ACC112 (cell line): Measurements from ENCODE around the gene MARCHF5.

Experiments
- H2AFZ ChIP-seq: fragments of 200-600 bp; sonication (generic); one replicate; pipeline ENCODE4 v1.6.0; 2017; ENCODE audit warnings: antibody characterized with exemption, low read length; ENCODE audit not compliant: unreplicated experiment
- H3K27ac ChIP-seq: fragments of 200-600 bp; sonication (generic); 2 replicates; pipeline ENCODE4 v1.5.1; 2014; ENCODE audit warnings: low read depth, mild to moderate bottlenecking, antibody characterized with exemption, low read length, moderate library complexity
- H3K27me3 ChIP-seq: fragments of 200-600 bp; sonication (generic); 2 replicates; pipeline ENCODE4 v1.6.1; 2014; ENCODE audit warnings: mild to moderate bottlenecking, antibody characterized with exemption, low read length, moderate library complexity, mixed read lengths; ENCODE audit not compliant: insufficient read depth
- H3K36me3 ChIP-seq: fragments of 200-600 bp; sonication (generic); 2 replicates; pipeline ENCODE4 v1.6.1; 2016; ENCODE audit warnings: mild to moderate bottlenecking, antibody characterized with exemption, low read length, moderate library complexity, mixed read lengths; ENCODE audit not compliant: insufficient read depth
- H3K4me1 ChIP-seq: fragments of 200-600 bp; sonication (generic); one replicate; pipeline ENCODE4 v1.6.1; 2016; ENCODE audit warnings: low read length, mixed read lengths; ENCODE audit not compliant: insufficient read depth, unreplicated experiment, control insufficient read depth
- H3K4me3 ChIP-seq: fragments of 200-600 bp; sonication (generic); 2 replicates; pipeline ENCODE4 v1.5.1; 2014; ENCODE audit warnings: mild to moderate bottlenecking, low read depth, low read length
- H3K79me2 ChIP-seq: fragments of 200-600 bp; sonication (generic); one replicate; pipeline ENCODE4 v1.6.0; 2016; ENCODE audit warnings: low read length; ENCODE audit not compliant: control insufficient read depth, unreplicated experiment, insufficient read depth

The MARCHF5 gene

DNA sequence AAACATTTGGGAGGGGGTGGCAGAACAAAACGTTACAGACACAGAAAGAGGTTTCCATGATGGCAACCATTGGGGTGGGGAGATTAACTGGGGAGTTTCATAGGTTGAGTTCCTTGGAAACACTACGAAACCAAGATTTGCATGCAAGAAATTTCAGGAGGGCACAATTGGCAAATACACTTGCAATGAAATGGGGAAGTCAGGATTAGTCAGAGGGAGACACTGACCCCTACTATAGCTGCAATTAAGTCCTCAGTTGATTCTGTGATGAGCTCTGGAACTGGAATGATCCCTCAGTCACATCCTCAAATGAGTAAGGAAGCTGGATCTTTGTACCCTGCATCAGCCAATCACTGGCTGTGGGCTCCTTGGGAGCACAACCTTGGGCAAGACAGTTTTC is 22.2 kb upstream of the MARCHF5 start:
- Histone ChIP-seq H3K79me2 (peaks cover 2% of the 10 kb centered on the region), H3K4me3 (no peak overlapping the region), H3K27ac (no peak overlapping the region), H3K36me3 (no peaks in the 10 kb centered on the region), H3K27me3 (no peaks in the 10 kb centered on the region), H3K4me1 (no peaks in the 10 kb centered on the region), H2AFZ (no peak overlapping the region)

DNA sequence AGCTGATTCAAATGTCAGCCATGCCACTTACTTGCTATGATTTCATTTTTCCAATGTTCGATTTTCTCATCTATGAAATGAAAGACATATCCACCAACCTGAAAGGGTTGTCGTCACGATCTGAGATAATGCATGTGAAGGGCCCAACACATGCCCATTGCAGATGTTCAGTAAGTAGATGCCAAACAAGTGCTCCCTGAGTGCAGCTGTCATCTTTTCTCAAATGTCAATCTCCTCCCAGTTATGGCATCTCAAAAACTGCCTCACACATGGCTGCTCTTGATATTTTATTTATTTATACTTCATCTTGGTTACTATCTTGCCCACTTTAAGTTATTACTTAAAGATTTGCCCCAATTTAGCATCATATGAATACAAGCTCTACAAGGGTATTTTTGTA is 16.9 kb upstream of the MARCHF5 start:
- Histone ChIP-seq H3K27ac (no peak overlapping the region), H3K36me3 (no peaks in the 10 kb centered on the region)

DNA sequence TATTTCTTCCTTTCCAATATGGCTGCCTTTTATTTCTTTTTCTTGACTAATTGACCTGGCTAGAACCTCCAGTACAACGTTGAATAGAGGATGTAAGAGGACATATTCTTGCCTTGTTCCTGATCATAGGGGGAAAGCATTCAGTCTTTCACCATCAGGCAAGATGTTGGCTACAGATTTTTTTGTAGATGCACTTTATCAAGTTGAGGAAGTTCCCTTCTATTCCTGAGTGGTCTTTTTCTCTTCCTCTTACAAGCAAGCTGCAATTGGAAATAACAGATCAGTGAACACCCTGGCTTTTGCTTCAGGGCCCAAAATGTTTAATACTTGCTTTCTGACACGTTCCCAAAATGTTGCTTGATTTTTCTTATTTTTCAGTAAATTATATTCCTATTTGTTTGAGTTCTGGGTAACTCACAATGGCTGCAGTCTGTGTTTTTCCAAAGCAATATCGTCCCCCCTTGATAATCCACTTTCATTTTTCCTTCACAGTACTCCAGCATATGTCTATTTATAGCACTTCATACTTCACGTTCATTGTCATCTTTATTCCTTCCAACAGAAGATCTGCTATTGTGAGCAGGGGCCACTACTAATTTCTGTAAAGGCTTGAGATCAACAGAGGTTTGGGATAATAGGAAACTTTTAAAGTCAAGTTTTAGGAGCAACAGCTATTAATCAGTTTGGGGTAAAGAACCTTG is 11.8 kb upstream of the MARCHF5 start:
- H3K27ac ChIP-seq = no peak overlapping the region
- H3K4me1 ChIP-seq = no peaks in the 10 kb centered on the region
- no peak overlapping the region for H2AFZ ChIP-seq
- H3K4me3 ChIP-seq = no peak overlapping the region
- no peaks in the 10 kb centered on the region for H3K27me3 ChIP-seq
- no peaks in the 10 kb centered on the region for H3K36me3 ChIP-seq
- no peaks in the 10 kb centered on the region for H3K79me2 ChIP-seq

More for the DNA sequence above, 16.9 kb upstream of the MARCHF5 start:
- H2AFZ ChIP-seq = no peak overlapping the region
- no peaks in the 10 kb centered on the region for H3K27me3 ChIP-seq
- H3K79me2 ChIP-seq = peaks cover 2% of the 10 kb centered on the region
- no peaks in the 10 kb centered on the region for H3K4me1 ChIP-seq
- H3K4me3 ChIP-seq = no peak overlapping the region

DNA sequence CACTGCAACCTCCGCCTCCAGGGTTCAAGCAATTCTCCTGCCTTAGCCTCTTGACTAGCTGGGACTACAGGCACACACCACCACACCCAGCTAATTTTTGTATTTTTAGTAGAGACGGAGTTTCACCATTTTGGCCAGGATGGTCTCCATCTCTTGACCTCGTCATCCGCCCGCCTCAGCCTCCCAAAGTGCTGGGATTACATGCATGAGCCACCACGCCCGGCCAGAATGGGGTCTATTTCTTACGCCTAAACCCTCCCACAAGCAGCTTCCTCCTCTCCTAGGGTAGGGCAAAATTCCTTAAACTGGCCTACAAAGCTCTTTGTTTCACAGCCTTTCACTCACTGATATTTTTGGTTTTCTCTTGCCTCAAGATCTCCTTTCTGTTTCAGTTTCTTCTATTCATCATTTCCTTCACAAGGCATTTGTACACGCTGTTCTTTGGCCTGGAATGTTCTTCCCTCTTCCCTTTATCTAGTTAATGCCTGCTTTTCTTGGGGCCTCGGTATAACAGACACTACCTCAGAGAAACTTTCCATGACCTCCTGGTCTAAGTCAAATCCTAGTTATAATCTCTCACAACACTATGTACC is 6.8 kb upstream of the MARCHF5 start:
- H3K4me3 ChIP-seq = no peak overlapping the region
- peak overlapping the region; percentile 86 for H2AFZ ChIP-seq
- no peaks in the 10 kb centered on the region for H3K36me3 ChIP-seq
- H3K27ac ChIP-seq = peak overlapping the region; percentile 26
- peaks cover 12% of the 10 kb centered on the region for H3K79me2 ChIP-seq
- H3K4me1 ChIP-seq = no peaks in the 10 kb centered on the region
- no peaks in the 10 kb centered on the region for H3K27me3 ChIP-seq

DNA sequence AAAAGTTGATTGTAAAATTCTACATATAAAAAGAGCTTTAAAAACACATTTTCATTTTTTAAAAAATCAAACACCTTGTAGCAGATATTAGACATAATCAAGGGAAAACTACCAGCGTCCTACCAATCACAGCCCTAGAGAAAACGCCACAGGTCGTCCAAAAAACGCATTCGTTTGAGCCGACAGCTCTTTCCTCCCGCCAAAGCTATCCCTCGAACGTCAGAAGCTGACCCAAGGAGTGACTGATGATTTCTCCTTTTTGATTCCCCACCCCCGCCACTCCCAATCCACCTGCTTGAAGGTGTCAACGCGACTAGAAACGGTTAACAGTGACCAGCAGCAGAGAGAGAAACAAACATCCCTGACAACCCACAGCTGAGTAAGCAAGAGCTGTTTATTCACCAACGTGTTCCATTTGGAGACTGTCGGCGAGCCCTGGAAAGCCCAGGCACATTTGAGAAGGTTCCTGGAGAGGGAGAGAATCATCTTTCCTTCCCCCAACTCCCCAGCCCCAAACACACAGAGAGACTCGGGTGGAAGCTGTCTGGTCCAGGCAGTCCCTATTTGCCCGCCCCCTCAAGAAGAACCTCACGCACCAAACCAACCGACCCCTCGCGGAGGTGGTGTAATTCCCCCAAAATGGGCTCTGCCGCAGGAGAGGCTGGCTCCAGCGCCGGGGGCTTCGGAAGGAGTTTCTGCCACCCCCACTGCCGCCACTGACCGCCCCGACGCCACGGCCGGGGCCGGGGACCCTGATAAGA is 711 bp upstream of the MARCHF5 start:
- H3K79me2 ChIP-seq = peaks cover 54% of the 10 kb centered on the region
- H2AFZ ChIP-seq = peak overlapping the region; percentile 77
- H3K4me3 ChIP-seq = peak overlapping the region; percentile 91
- no peaks in the 10 kb centered on the region for H3K27me3 ChIP-seq
- H3K27ac ChIP-seq = peak overlapping the region; percentile 43
- H3K36me3 ChIP-seq = peaks cover 4% of the 10 kb centered on the region; the same call in 1 of the 2 replicates
- H3K4me1 ChIP-seq = peaks cover 6% of the 10 kb centered on the region

DNA sequence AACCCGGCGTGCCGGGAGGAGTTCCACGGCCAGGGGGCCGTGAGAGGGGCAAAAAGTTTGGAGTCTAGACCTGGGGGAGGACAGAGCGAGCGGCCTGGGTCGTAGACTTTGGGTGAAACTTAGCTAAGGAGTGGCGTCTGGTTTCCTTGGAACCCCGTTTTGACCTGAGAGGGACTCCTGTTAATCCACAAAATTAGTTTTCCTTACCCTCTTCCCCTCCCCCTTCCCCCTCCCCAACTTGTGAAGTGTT is 574 bp downstream of the MARCHF5 start:
- Histone ChIP-seq H3K36me3 (peaks cover 4% of the 10 kb centered on the region; the same call in 1 of the 2 replicates), H3K4me3 (peak overlapping the region; percentile 91), H3K27ac (peak overlapping the region; percentile 48), H3K79me2 (peaks cover 65% of the 10 kb centered on the region), H3K4me1 (peaks cover 6% of the 10 kb centered on the region), H3K27me3 (no peaks in the 10 kb centered on the region), H2AFZ (peak overlapping the region; percentile 74)

DNA sequence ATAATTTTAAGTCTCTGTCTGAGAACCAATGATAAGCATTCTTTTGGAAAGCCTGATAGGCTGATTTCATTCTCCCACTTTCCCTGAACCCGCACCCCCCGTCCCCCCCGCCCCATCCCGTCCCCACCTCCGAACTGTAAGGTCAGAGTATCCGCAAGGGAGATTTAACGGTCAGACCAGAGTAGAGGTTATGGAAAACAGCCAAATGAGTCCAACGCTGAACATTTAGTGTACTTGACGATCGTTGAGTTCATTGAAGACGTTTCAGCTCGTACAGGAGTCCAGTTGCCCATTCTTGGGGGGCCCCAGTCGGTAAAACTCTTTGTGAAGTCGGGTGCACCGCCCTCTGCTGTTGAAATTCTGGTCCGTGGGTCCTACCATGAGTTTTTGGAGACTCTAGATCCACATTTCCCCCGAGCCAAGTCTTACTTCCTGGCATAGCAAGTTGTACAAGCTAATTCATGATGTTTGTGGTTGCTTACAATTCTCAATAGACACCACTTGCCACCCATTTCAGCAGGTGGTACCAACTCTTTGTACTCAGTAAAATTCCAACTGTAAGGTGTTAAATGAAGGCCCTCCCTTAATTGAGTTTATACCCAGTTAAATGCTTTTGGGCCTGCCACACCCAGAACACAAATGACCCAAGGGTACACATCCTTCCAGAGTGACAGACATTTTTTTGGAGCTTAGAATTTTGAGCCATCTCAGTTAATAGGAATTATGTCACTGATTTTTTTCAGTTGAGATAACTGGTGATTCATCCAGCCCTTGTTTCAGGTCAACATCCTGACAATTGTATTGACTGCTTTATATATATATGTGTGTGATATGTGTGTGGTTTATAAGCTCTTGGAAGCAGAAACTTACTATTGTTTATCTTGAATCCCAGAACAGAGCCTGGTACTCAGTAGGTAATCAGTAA is 1.2 kb downstream of the MARCHF5 start:
- no peaks in the 10 kb centered on the region for H3K27me3 ChIP-seq
- peaks cover 6% of the 10 kb centered on the region for H3K4me1 ChIP-seq
- H3K36me3 ChIP-seq = peaks cover 4% of the 10 kb centered on the region; the same call in 1 of the 2 replicates
- H2AFZ ChIP-seq = no peak overlapping the region
- H3K27ac ChIP-seq = peak overlapping the region; percentile 48
- peak overlapping the region; percentile 91 for H3K4me3 ChIP-seq
- H3K79me2 ChIP-seq = peaks cover 72% of the 10 kb centered on the region

DNA sequence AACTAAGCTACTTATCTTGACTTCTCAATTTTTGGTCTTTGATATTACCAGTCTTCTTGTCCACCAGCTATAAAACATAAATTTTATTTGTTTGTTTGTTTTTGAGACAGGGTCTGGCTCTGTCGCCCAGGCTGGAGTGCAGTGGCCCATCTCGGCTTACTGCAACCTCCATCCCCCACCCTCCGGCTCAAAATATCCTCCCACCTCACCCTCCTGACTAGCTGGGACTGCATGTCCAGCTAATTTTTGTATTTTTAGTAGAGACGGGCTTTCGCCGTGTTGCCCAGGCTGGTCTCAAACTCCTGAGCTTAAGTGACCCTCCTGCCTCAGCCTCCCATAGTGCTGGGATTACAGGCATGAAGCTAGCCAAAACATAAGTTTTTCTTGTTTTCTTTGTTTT is 7.5 kb downstream of the MARCHF5 start:
- Histone ChIP-seq H3K27ac (no peak overlapping the region), H3K4me3 (no peak overlapping the region), H3K79me2 (peaks cover 87% of the 10 kb centered on the region), H2AFZ (no peak overlapping the region), H3K4me1 (no peaks in the 10 kb centered on the region), H3K36me3 (peaks cover 4% of the 10 kb centered on the region; the same call in 1 of the 2 replicates), H3K27me3 (no peaks in the 10 kb centered on the region)

DNA sequence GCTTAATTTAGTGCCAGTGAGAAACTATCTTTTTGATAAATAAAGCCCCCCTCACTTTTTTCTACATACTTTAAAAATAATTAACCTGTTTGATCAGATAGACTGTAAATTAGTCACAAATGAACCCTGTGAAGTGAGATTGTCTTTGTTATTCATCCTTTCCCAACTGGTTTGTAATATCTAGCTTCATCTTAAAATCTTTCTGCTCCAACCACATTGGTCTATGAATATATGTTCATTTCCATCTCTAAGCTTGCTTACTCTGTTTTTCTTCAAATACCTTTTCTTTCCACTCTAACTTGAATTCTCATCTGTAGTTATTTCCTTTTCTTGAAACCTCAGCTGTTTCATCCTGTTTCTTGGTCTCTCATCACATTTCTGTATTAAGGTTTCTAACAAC is 12.1 kb downstream of the MARCHF5 start:
- Histone ChIP-seq H3K27me3 (no peaks in the 10 kb centered on the region), H3K36me3 (no peaks in the 10 kb centered on the region), H2AFZ (no peak overlapping the region), H3K27ac (no peak overlapping the region), H3K4me3 (no peak overlapping the region), H3K4me1 (no peaks in the 10 kb centered on the region), H3K79me2 (peaks cover 83% of the 10 kb centered on the region)

DNA sequence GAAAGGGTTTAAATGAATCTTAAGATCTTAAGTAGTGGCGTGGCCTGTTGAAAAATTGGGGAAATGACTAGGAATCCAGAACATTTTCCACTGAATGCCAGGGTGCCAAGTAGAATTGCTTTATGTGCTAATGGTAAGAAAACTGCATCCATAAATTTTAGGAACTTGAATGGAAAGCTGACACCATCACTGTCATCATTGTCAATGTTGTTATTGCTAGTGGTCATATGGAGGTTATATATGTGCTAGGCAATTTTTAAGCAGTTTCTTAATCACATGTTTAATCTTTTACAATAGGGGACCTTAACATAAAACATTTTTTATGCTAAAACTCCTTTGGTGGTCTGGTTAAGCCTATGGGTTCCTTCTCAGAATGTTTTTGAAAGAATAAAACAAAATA is 13.1 kb downstream of the MARCHF5 start:
- Histone ChIP-seq H3K27me3 (no peaks in the 10 kb centered on the region), H3K27ac (no peak overlapping the region), H2AFZ (no peak overlapping the region), H3K36me3 (no peaks in the 10 kb centered on the region), H3K79me2 (peaks cover 77% of the 10 kb centered on the region), H3K4me3 (no peak overlapping the region), H3K4me1 (no peaks in the 10 kb centered on the region)
